Putamen (tissue), 1 donor: Measurements from ENCODE around the gene FAM151B.
"Not testable (repeated sequence)": the region's sequence is repeated elsewhere in the genome, so short reads cannot be mapped to it uniquely, and the experiment has no call there.

Experiments used
- DNase-seq: peaks from one replicate; pipeline ENCODE4 v3.0.0-alpha.2; 2016; ENCODE audit warnings: low spot score

FAM151B gene

DNA sequence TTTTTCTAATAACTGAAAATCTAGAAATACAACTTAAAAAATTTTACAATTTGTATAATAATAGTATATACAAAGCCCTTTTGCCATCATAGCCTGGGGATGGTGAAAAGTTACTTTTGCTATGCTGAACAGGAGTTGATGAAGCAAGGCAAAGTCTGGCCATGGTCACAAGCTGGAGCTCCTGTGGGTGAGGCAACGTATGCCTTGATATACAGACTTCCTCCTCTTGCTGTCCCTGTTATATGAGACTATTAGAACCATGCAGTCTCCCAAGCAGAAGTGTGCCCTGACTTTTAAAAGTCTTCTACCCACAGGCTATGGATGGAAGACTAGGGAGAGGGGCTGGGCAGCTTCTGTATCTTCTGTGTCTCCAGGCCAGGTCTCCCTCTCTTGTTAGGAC lies 15.7 kb downstream of the FAM151B start:
- no peak for DNase-seq

GRCh38 chr5:80504833-80505232 lies 16.9 kb downstream of the FAM151B start:
- DNase-seq, result no peak

- no peak for DNase-seq
These were observed 19.8 kb downstream of the FAM151B start for GRCh38 chr5:80507663-80508062.

DNA sequence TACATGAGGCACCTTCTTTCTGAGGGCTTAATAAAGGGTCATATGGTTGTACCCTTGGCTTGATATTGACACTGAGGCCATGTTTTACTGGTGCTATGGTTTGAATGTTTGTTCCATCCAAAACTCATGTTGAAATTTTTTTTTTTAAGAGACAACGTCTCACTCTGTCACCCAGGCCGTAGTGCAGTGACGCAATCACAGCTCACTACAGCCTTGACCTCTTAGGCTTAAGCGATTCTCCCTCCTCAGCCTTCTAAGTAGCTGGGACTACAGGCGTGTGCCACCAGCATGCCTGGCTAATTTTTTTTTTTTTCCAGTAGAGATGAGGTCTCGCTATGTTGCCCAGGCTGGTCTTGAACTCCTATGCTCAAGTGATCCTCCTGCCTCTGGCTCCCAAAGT lies 20.9 kb downstream of the FAM151B start:
- DNase-seq, result no peak

DNA sequence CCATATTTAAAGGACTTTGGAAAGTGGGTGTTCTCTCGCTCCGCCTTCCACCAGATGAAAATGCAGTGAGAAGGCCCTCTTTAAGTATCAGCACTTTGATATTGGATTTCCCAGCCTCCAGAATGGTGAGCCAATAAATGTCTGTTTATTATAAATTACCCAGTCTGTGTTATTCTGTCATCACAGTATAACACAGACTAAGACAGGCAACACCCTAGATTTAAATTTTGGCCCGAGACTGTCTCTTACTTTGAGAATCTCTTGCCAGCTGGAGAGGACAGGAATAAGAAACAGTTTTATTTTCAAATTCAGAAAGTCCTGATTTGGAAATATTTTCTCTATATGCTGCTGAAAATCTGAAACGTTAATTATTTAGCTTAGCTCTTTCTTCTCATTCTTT lies 21.5 kb downstream of the FAM151B start:
- no peak for DNase-seq

GRCh38 chr5:80516826-80517225 lies 28.9 kb downstream of the FAM151B start:
- no peak for DNase-seq

- no peak for DNase-seq
These were observed 52.8 kb downstream of the FAM151B start for GRCh38 chr5:80540691-80541090.

GRCh38 chr5:80541392-80541791 lies 53.5 kb downstream of the FAM151B start:
- no peak for DNase-seq

DNA sequence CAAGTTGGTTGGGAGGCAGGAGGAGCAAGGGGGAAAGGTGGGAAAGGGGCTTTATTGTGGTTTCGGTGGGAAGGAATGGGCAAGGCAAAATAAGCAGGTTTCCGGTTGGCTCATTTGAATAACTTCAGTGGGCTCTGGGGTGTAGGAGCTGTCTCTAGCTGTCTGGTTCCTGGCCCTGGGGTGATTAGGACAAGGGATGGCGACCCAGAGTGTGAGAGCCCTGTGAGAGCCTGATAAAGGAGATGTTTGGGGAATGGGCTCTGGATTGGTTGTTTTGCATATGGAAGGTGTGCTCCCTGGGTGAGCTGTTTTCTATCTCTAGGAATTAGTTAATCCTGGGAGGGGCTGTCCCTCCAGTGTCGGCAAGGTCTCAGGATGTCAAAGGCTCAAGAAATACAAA lies 66.7 kb downstream of the FAM151B start:
- DNase-seq, result no peak

DNA sequence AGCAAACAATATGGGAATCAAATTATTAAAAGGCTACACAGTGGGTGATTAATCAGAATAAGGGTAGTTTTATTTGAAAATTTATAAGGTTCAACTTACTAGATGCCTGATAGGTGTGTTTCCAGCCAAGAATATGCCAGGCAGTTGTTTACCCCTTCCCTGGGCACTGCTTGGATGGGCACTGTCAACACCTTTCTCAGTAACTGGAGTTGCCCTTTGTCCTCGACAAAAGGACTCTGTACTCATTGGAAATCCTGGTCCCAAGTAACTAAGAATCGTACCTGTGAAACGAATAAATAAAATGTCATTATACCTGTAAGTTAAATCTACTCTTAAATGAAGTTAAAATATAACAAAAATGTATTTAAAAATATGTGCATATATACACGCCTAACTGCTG lies 67.2 kb downstream of the FAM151B start:
- DNase-seq, result no peak

GRCh38 chr5:80559244-80559643 lies 71.3 kb downstream of the FAM151B start:
- DNase-seq, result no peak

DNA sequence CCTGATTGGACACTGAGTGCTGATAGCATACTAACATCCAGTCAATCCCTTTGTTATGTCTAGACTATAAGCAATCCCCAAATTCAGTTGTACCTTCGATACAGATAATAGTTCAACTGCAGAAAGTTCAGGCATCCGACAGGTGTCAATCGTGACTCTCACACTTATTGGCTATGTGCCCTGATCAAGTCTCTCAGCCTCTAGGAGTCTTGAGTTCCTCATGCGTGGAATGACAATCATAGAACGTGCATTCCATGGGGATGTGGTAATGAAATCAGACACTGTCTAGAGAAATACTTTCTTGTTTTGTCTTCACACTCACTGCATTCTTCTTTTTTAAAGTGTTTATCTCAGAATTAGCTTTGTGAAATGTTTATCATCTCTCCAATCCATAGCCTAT lies 77.4 kb downstream of the FAM151B start:
- no peak for DNase-seq

GRCh38 chr5:80566711-80567259 lies 78.9 kb downstream of the FAM151B start:
- peak; percentile 40 for DNase-seq

- DNase-seq, result no peak
These were observed 80.4 kb downstream of the FAM151B start for GRCh38 chr5:80568251-80568650.

GRCh38 chr5:80569086-80569960 lies 81.4 kb downstream of the FAM151B start:
- peak; percentile 7 for DNase-seq

DNA sequence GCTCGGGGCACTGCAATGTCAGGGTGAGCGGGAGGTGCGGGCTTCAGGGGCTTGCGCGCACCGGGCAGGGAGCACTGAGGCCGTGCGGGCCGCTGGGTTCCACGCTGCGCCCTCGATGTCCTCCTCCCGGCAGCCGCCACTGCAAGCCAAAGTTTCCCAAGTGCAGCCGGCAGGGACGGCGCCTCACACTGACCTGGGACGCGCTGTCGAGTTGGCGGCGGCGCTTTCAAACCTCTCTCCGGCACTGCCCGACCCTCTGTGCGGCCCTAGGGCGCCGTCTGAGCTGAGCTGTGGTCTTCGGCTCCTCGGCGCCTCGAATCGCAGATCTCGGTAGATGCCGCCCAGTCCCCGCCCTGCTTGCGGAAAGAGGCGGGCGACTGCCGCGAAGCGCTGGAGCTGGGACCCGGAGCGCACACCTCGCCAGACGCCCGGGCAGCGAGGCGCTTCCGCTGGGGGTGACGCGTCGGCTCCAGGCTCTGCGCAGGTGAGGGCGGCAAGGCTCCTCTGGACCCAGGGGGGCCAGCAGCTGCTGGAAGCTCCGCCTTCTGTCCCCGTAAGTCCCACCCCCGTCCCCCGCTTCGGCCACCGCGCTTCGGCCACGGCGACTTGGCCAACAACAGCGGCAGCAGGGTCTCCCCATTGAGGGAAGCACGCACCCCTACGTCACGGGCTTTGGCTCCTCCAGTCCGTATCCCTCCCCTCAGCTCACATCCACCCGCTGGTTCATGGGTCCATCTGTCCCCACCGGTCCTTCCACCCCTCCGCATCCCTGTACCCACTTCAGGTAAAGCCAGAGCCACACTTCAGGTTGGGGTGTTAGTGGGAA lies 82.3 kb downstream of the FAM151B start, which contains the start of gene ANKRD34B:
Gene ANKRD34B, minus strand, starts transcription at position 320 of the 826 bp plus-strand sequence. CDS start 10,261 bp downstream, outside the sequence.
- DNase-seq, result peak; percentile 21

- DNase-seq, result no peak
These were observed 85.2 kb downstream of the FAM151B start for GRCh38 chr5:80573062-80573461.

GRCh38 chr5:80576383-80576782 lies 88.5 kb downstream of the FAM151B start:
- no peak for DNase-seq

DNA sequence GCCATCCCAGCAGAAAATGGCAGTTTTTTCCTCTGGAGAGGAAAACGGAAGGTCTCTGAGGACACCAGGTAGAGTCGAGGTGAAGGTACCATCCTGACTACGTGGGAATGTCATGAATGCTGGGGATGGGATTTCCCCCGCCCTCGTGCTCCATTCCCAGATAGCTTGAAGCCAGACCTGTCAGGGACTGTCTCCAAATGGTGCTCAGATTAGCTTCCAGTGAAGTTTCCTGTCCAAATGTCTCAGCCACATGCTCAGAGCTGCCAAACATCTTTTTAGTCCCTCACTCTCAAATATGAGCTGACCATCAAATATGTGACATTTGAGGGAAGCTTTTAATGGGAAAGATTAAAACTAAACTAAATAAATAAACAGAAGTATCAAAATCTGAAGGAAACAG lies 89.8 kb downstream of the FAM151B start:
- no peak for DNase-seq

DNA sequence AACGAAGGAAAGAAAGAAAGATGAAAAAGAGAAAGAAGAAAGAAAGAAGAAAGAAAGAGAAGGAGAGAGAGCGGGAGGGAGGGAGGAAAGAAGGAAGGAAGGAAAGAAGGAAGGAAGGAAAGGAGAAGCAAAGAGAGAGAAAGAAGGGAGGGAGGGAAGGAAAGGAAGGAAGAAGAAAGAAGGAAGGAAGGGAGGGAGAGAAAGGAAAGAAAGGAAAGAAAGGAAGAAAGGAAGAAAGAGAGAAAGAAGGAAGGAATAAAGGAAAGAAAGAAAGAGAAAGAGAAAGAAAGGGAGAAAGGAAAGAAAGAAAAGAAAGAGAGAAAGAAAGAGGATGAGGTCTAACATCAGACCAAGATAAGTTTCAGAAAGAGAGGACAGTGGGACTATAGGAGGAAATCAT lies 91.2 kb downstream of the FAM151B start:
- DNase-seq, result no peak

DNA sequence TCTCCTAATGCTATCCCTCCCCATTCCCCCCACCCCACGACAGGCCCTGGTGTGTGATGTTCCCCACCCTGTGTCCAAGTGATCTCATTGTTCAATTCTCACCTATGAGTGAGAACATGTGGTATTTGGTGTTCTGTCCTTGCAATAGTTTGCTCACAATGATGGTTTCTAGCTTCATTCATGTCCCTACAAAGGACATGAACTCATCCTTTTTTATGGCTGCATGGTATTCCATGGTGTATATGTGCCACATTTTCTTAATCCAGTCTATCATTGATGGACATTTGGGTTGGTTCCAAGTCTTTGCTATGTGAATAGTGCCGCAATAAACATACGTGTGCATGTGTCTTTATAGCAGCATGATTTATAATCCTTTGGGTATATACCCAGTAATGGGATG lies 92.4 kb downstream of the FAM151B start:
- DNase-seq, result not testable (repeated sequence)

DNA sequence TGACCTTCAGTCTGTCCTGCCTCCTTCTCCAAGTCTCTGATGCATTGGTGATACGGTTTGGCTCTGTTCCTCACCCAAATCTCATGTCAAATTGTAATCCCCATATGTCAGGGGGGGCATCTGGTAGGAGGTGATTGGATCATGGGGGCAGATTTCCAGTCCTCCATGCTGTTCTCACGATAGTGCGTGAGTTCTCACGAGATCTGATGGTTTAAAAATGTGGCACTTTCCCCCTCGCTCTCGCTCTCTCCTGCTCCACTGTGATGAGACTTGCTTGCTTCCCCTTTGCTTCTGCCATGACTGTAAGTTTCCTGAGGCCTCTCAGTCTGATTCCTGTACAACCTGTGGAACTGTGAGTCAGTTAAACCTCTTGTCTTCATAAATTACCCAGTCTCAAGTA lies 96.9 kb downstream of the FAM151B start:
- DNase-seq, result no peak
